OCI-LY7 (cell line): ENCODE data around the gene THAP3.

Source experiments
- CTCF ChIP-seq: fragments of 200-600 bp; sonication (generic); conservative IDR thresholded peaks from 2 replicates; pipeline ENCODE4 v1.5.1; 2014; ENCODE audit warnings: mild to moderate bottlenecking, antibody characterized with exemption, low read length, moderate library complexity, mixed read lengths
- EZH2phosphoT487 ChIP-seq: fragments of 200-600 bp; sonication (generic); IDR thresholded peaks from 2 replicates; pipeline ENCODE4 v1.6.1; 2018; ENCODE audit warnings: low read depth, borderline replicate concordance, mild to moderate bottlenecking, mixed run types, antibody characterized with exemption, low read length, moderate library complexity, mixed read lengths

- TF ChIP-seq CTCF = no peak
- TF ChIP-seq EZH2phosphoT487 = no peak
Measured at GRCh38 chr1:6651909-6652308, 27.2 kb downstream of the THAP3 start.
